ENCODE measurements around the gene RPE.

The RPE gene

GRCh38 chr2:210000464-210001324, 1.7 kb upstream of the RPE start:
- no peak for DNase-seq (ENCODE audit: low read depth, low spot score)

- DNase-seq (ENCODE audit: low read depth, low spot score) = no peak
Measured at GRCh38 chr2:210003359-210003758, 921 bp downstream of the RPE start.

GRCh38 chr2:210004881-210005280, 2.4 kb downstream of the RPE start:
- no peak for DNase-seq (ENCODE audit: low read depth, low spot score)

- DNase-seq (ENCODE audit: low read depth, low spot score) = no peak
Measured at GRCh38 chr2:210007895-210008294, 5.5 kb downstream of the RPE start.

GRCh38 chr2:210009126-210009525, 6.7 kb downstream of the RPE start:
- no peak for DNase-seq (ENCODE audit: low read depth, low spot score)

GRCh38 chr2:210009896-210010295, 7.5 kb downstream of the RPE start:
- DNase-seq (ENCODE audit: low read depth, low spot score) = no peak

- no peak for DNase-seq (ENCODE audit: low read depth, low spot score)
Measured at GRCh38 chr2:210020138-210020537, 17.7 kb downstream of the RPE start.

- no peak for DNase-seq (ENCODE audit: low read depth, low spot score)
Measured at GRCh38 chr2:210022824-210023223, 20.4 kb downstream of the RPE start.

GRCh38 chr2:210027608-210028007, 25.2 kb downstream of the RPE start:
- DNase-seq (ENCODE audit: low read depth, low spot score) = no peak

- DNase-seq (ENCODE audit: low read depth, low spot score) = no peak
Measured at GRCh38 chr2:210028178-210028577, 25.7 kb downstream of the RPE start.

GRCh38 chr2:210034087-210034683, 31.7 kb downstream of the RPE start:
- no peak for DNase-seq (ENCODE audit: low read depth, low spot score)

GRCh38 chr2:210035679-210036078, 33.2 kb downstream of the RPE start:
- no peak for DNase-seq (ENCODE audit: low read depth, low spot score)

GRCh38 chr2:210038078-210038477, 35.6 kb downstream of the RPE start:
- no peak for DNase-seq (ENCODE audit: low read depth, low spot score)

- no peak for DNase-seq (ENCODE audit: low read depth, low spot score)
Measured at GRCh38 chr2:210046851-210047500, 44.5 kb downstream of the RPE start.

GRCh38 chr2:210049831-210050230, 47.4 kb downstream of the RPE start:
- no peak for DNase-seq (ENCODE audit: low read depth, low spot score)

- DNase-seq (ENCODE audit: low read depth, low spot score) = no peak
Measured at GRCh38 chr2:210050885-210051284, 48.4 kb downstream of the RPE start.

- no peak for DNase-seq (ENCODE audit: low read depth, low spot score)
Measured at GRCh38 chr2:210054696-210055095, 52.3 kb downstream of the RPE start.

- DNase-seq (ENCODE audit: low read depth, low spot score) = no peak
Measured at GRCh38 chr2:210055825-210056224, 53.4 kb downstream of the RPE start.

- DNase-seq (ENCODE audit: low read depth, low spot score) = no peak
Measured at GRCh38 chr2:210063306-210063705, 60.9 kb downstream of the RPE start.
